Neuronal stem cell (in vitro differentiated cells): Measurements from ENCODE around the gene BCL11B.
A peak's percentile ranks its signal among the peaks of the same experiment; 100 is the strongest.

ENCODE experiments used
- DNase-seq: peaks from one replicate; pipeline ENCODE4 v3.0.0-alpha.2; 2013; ENCODE audit warnings: low spot score
- H2AFZ ChIP-seq: one replicate; pipeline ENCODE4 v1.6.1; 2013; ENCODE audit warnings: mild to moderate bottlenecking, low read length, inconsistent platforms
- H2AK5ac ChIP-seq: 2 replicates; pipeline ENCODE4 v1.6.1; 2013; ENCODE audit warnings: low read depth, mild to moderate bottlenecking, inconsistent platforms, low read length, moderate library complexity, mixed read lengths
- H2BK120ac ChIP-seq: 2 replicates; pipeline ENCODE4 v1.6.1; 2013; ENCODE audit warnings: low read depth, mild to moderate bottlenecking, inconsistent platforms, low read length, moderate library complexity, mixed read lengths
- H2BK12ac ChIP-seq: one replicate; pipeline ENCODE4 v1.6.1; 2013; ENCODE audit warnings: low read length, inconsistent platforms
- H2BK15ac ChIP-seq: 2 replicates; pipeline ENCODE4 v1.6.1; 2013; ENCODE audit warnings: mild to moderate bottlenecking, low read length, inconsistent platforms, mixed read lengths
- H2BK5ac ChIP-seq: one replicate; pipeline ENCODE4 v1.6.1; 2013; ENCODE audit warnings: inconsistent platforms, mild to moderate bottlenecking, low read length, moderate library complexity
- H3K14ac ChIP-seq: one replicate; pipeline ENCODE4 v1.6.1; 2013; ENCODE audit warnings: low read length, inconsistent platforms
- H3K18ac ChIP-seq: 2 replicates; pipeline ENCODE4 v1.6.1; 2013; ENCODE audit warnings: low read length, inconsistent platforms
- H3K23ac ChIP-seq: 2 replicates; pipeline ENCODE4 v1.6.1; 2013; ENCODE audit warnings: low read depth, mild to moderate bottlenecking, mixed read lengths, low read length, inconsistent platforms; ENCODE audit not compliant: poor library complexity
- H3K27ac ChIP-seq: replicated peaks from 3 replicates; pipeline ENCODE4 v1.5.1; 2013; ENCODE audit warnings: low read length, inconsistent platforms
- H3K27me3 ChIP-seq, 3 experiments: 2 replicates each; pipeline ENCODE4 v1.6.1; 2013; ENCODE audit warnings: low read length in 3 of 3, mild to moderate bottlenecking in 2 of 3, inconsistent platforms in 1 of 3, low read depth in 1 of 3, mixed read lengths in 1 of 3, moderate library complexity in 1 of 3; ENCODE audit not compliant: control insufficient read depth in 3 of 3, insufficient read depth in 3 of 3
- H3K36me3 ChIP-seq, 2 donors: replicated peaks in 1 of 2; 2 replicates each; pipeline ENCODE4 v1.6.1; 2013; ENCODE audit warnings: low read length in 2 of 2; ENCODE audit not compliant: control insufficient read depth in 2 of 2, insufficient read depth in 2 of 2
- H3K4ac ChIP-seq: 2 replicates; pipeline ENCODE4 v1.6.1; 2013; ENCODE audit warnings: inconsistent platforms, mild to moderate bottlenecking, low read length, moderate library complexity
- H3K4me1 ChIP-seq, 2 donors: 1 replicate in 1 of 2; 2 replicates in 1 of 2; pipeline ENCODE4 v1.6.1; 2013; ENCODE audit warnings: low read length in 2 of 2, low read depth in 1 of 2; ENCODE audit not compliant: control insufficient read depth in 2 of 2, insufficient read depth in 1 of 2
- H3K4me2 ChIP-seq: one replicate; pipeline ENCODE4 v1.6.1; 2013; ENCODE audit warnings: mild to moderate bottlenecking, low read length, inconsistent platforms; ENCODE audit not compliant: insufficient read depth, poor library complexity, severe bottlenecking
- H3K4me3 ChIP-seq, 2 donors: 2 replicates each; pipeline ENCODE4 v1.5.1; 2013; ENCODE audit warnings: low read length in 2 of 2, mild to moderate bottlenecking in 2 of 2, inconsistent platforms in 1 of 2, moderate library complexity in 1 of 2
- H3K79me1 ChIP-seq: one replicate; pipeline ENCODE4 v1.6.1; 2013; ENCODE audit warnings: low read depth, mild to moderate bottlenecking, inconsistent platforms, low read length, moderate library complexity
- H3K9ac ChIP-seq: one replicate; pipeline ENCODE4 v1.6.1; 2013; ENCODE audit warnings: mild to moderate bottlenecking, low read depth, low read length, inconsistent platforms; ENCODE audit not compliant: poor library complexity
- H3K9me3 ChIP-seq, 2 donors: replicated peaks in 1 of 2; 2 replicates each; pipeline versions ENCODE3 to v1.6.1; 2013; ENCODE audit warnings: low read length in 2 of 2, mild to moderate bottlenecking in 2 of 2, inconsistent platforms in 1 of 2, low read depth in 1 of 2, mixed read lengths in 1 of 2, moderate library complexity in 1 of 2; ENCODE audit not compliant: control insufficient read depth in 2 of 2, insufficient read depth in 1 of 2
- H4K8ac ChIP-seq: one replicate; pipeline ENCODE4 v1.6.1; 2013; ENCODE audit warnings: low read depth, mild to moderate bottlenecking, inconsistent platforms, low read length, moderate library complexity
- H4K91ac ChIP-seq: one replicate; pipeline ENCODE4 v1.6.1; 2013; ENCODE audit warnings: low read length, low read depth, mild to moderate bottlenecking, inconsistent platforms; ENCODE audit not compliant: poor library complexity
- WGBS, 2 donors: extraction: QIAGEN DNeasy Blood & Tissue Kit; methylation state at CpG; one replicate each; pipeline ENCODE4 v1.1.7; 2013; ENCODE audit warnings: missing lambda C conversion rate in 2 of 2, mixed read lengths in 1 of 2; ENCODE audit not compliant: insufficient read length in 2 of 2, insufficient replicate concordance in 1 of 2; ENCODE audit errors: extremely low coverage in 2 of 2; 5-methylcytosine and 5-hydroxymethylcytosine counted together

BCL11B gene

DNA sequence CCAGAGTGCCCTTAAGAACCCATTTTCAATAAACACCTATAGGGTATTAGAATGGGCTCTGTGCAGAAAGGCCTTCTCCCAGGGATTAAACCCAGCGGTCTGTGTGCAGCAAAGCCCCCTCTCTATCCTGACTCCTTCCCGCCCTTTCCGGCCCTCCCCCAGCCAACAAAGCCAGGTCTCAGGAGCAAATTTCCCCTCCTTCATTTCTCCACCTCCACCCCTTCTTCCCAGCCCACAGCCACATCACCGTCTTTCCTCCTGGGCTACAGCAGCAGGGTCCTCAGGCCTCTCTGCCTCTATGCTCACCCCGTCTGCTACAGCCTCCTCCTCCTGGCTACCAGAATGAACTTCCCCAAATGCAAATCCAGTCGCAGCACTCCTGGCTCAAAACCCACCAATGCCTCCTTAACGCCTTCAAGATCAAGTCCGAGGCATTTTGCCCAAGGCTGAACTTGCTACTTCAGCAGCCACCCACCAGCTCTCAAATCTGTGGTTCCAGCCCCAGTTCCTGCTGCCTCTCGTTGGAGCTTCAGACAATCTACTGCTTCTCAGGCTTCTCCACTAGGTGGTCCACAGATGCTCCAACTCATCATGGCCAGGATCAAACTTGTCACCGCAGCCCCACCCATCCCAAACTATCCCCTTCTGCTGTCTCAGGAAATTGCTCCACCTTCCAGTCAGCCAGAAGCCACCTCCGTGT, 134.8 kb downstream of the BCL11B start:
- Histone ChIP-seq H3K36me3 (no peaks in the 10 kb centered on the region), H2BK15ac (no peak overlapping the region), H2AFZ (no peak overlapping the region), H4K91ac (no peak overlapping the region), H3K4ac (no peak overlapping the region), H3K18ac (no peak overlapping the region), H3K9me3 (no peaks in the 10 kb centered on the region), H3K4me2 (no peak overlapping the region), H3K9ac (no peak overlapping the region), H3K79me1 (peaks cover 2% of the 10 kb centered on the region), H2BK120ac (no peak overlapping the region), H3K23ac (no peak overlapping the region), H3K4me3 (no peak overlapping the region), H3K27ac (no peak overlapping the region), H3K14ac (no peak overlapping the region), H2AK5ac (no peak overlapping the region), H4K8ac (no peak overlapping the region), H2BK12ac (no peak overlapping the region), H3K27me3 (peaks cover 0 to 9% (median 0%) of the 10 kb centered on the region in 3 experiments), H2BK5ac (no peak overlapping the region), H3K4me1 (peaks cover 0 to 9% of the 10 kb centered on the region in 2 donors)
- WGBS, 2 donors = no CpG with 5 or more reads among the region's 11 CpGs
- no peak for DNase-seq

DNA sequence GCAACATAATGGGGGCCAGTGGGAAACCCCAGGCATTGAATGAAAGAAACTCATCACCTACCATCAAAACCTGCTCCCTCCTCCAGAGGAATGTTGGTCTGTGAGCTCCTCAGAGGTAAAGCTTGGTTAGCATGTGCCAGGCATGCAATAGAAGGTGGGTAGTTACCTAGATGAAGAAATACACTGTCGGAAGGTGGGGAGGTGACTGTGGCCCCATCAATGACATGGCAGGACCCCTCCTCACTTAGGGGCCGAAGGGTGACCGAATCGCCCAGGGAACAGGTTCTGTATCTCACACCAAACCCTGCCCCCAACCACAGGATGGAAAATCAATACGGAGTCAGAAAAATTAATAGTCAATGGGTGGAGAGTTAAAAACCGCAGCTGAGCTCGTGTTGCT, 135.6 kb downstream of the BCL11B start:
- H3K27me3 ChIP-seq = peaks cover 0 to 9% (median 0%) of the 10 kb centered on the region in 3 experiments
- DNase-seq = no peak
- no peak overlapping the region for H2BK120ac ChIP-seq
- H3K9me3 ChIP-seq = no peaks in the 10 kb centered on the region
- no peak overlapping the region for H3K27ac ChIP-seq
- no CpG with 5 or more reads among the region's 7 CpGs for WGBS, 2 donors
- H2AK5ac ChIP-seq = peak overlapping the region; percentile 19
- no peak overlapping the region for H4K91ac ChIP-seq
- peaks cover 0 to 9% of the 10 kb centered on the region in 2 donors for H3K4me1 ChIP-seq
- H4K8ac ChIP-seq = no peak overlapping the region
- no peak overlapping the region for H3K4ac ChIP-seq
- H2BK15ac ChIP-seq = no peak overlapping the region
- no peak overlapping the region for H2BK12ac ChIP-seq
- H3K36me3 ChIP-seq = no peaks in the 10 kb centered on the region
- no peak overlapping the region for H3K9ac ChIP-seq
- no peak overlapping the region for H3K4me2 ChIP-seq
- H3K18ac ChIP-seq = no peak overlapping the region
- H3K23ac ChIP-seq = no peak overlapping the region
- H3K14ac ChIP-seq = no peak overlapping the region
- peaks cover 2% of the 10 kb centered on the region for H3K79me1 ChIP-seq
- H3K4me3 ChIP-seq = no peak overlapping the region
- no peak overlapping the region for H2BK5ac ChIP-seq
- H2AFZ ChIP-seq = no peak overlapping the region

DNA sequence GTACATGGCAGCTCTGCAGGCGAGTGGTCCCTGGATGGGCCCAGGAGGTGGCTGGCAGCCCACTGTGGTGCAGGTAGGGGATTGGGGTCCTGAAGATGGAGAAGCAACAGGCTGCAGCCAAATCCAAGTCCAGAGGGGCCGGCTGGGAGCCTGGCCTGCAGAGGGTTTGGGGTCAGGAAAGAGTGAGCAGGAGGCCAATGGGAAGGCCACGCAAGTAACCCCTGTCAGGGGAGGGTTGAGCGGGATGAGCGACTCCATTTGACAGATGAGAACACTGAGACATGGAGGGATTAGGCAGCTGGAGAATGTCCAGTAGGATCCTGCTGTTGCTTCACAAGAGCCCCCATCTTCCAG, 136.0 kb downstream of the BCL11B start:
- peaks cover 0 to 9% (median 0%) of the 10 kb centered on the region in 3 experiments for H3K27me3 ChIP-seq
- H2BK120ac ChIP-seq = no peak overlapping the region
- H2AFZ ChIP-seq = no peak overlapping the region
- H2BK5ac ChIP-seq = no peak overlapping the region
- H3K23ac ChIP-seq = no peak overlapping the region
- no peak overlapping the region for H3K27ac ChIP-seq
- H3K4me1 ChIP-seq = peaks cover 0 to 9% of the 10 kb centered on the region in 2 donors
- DNase-seq = no peak
- no peak overlapping the region for H3K9ac ChIP-seq
- no peak overlapping the region for H4K8ac ChIP-seq
- H2BK12ac ChIP-seq = no peak overlapping the region
- peak overlapping the region; percentile 67 for H3K18ac ChIP-seq
- no peak overlapping the region for H3K4me3 ChIP-seq
- H2BK15ac ChIP-seq = no peak overlapping the region
- H3K4ac ChIP-seq = no peak overlapping the region
- no CpG with 5 or more reads among the region's 5 CpGs for WGBS, 2 donors
- no peak overlapping the region for H4K91ac ChIP-seq
- H3K14ac ChIP-seq = peak overlapping the region; percentile 72
- H3K36me3 ChIP-seq = no peaks in the 10 kb centered on the region
- peaks cover 2% of the 10 kb centered on the region for H3K79me1 ChIP-seq
- no peak overlapping the region for H3K4me2 ChIP-seq
- no peaks in the 10 kb centered on the region for H3K9me3 ChIP-seq
- peak overlapping the region; percentile 19 for H2AK5ac ChIP-seq

DNA sequence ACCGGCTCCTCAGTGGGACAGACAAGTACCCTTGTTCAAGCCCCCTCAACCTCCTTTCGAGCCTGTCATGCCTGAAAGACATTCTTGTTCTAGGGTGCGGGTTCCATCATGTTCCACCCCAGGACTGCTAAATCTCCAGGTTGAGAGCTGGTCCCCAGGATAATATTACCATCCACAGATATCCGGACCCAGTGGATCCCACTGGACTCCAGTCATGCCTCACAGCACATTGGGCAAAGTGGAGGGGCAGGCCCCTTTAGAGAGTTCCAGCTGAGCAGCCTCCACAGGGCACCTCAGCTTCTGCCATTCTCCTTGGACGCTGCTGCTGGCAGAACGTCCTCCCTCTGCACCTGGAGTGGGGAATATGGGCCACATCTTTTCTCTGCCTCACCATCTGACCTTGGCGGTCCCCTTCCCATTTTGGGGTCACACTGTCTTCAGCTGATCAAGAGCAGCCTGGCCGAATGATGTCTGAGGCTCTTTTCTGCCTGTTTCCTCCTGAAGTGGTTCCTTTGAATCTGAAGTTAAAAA, 137.4 kb downstream of the BCL11B start:
- H4K91ac ChIP-seq = no peak overlapping the region
- WGBS, 2 donors = no CpG with 5 or more reads among the region's 8 CpGs
- H3K79me1 ChIP-seq = peaks cover 2% of the 10 kb centered on the region
- H3K4me2 ChIP-seq = no peak overlapping the region
- no peaks in the 10 kb centered on the region for H3K36me3 ChIP-seq
- no peak overlapping the region for H3K18ac ChIP-seq
- no peak overlapping the region for H3K23ac ChIP-seq
- H2AK5ac ChIP-seq = no peak overlapping the region
- peak overlapping the region; percentile 7 for H2BK5ac ChIP-seq
- H2BK12ac ChIP-seq = no peak overlapping the region
- no peak overlapping the region for H2BK120ac ChIP-seq
- H2AFZ ChIP-seq = no peak overlapping the region
- peaks cover 0 to 9% (median 0%) of the 10 kb centered on the region in 3 experiments for H3K27me3 ChIP-seq
- H3K4me1 ChIP-seq = peaks cover 0 to 9% of the 10 kb centered on the region in 2 donors
- no peak overlapping the region for H3K14ac ChIP-seq
- no peak overlapping the region for H3K27ac ChIP-seq
- no peak for DNase-seq
- no peak overlapping the region for H2BK15ac ChIP-seq
- no peaks in the 10 kb centered on the region for H3K9me3 ChIP-seq
- no peak overlapping the region for H3K4ac ChIP-seq
- no peak overlapping the region for H4K8ac ChIP-seq
- H3K9ac ChIP-seq = no peak overlapping the region
- no peak overlapping the region for H3K4me3 ChIP-seq
